Measurements from ENCODE around the gene IRGM. TPM values are rescaled to one million over a fixed set of nuclear protein-coding genes. Genes with fewer than 3 reads are reported as not detected.

Gene IRGM
- total RNA-seq, 1 experiment from 2014 or later: not detected

DNA sequence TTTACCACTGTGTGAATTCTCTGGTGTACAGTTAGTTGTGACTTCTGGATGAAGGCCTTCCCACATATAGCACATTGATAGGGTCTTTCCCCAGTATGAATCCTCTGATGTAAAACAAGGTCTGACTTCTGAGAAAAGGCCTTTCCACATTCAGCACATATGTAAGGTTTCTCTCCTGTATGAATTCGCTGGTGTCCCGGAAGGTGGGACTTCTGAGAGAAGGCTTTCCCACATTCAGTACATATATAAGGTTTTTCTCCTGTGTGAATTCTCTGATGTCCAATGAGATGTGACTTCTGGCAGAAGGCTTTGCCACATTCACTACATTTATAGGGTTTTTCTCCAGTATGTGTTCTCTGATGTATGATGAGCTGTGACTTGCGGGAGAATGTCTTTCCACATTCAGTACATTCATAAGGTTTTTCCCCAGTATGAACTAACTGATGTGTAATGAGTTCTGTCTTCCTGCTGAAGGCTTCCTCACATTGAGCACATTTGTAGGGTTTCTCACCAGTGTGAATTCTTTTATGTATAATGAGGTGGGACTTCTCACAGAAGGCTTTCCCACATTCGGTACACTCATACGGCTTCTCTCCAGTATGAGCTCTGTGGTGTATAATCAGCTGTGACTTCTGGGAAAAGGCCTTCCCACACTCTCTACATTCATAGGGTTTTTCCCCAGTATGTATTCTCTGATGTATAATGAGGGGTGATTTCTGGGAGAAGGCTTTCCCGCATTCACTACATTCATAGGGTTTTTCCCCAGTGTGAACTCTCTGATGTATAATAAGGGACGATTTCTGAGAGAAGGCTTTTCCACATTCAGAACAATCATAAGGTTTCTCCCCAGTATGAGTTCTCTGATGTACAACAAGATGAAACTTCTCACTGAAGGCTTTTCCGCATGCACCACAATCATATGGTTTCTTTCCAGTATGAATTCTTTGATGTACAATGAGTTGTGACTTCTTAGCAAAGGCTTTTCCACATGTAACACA is 49.4 kb downstream of the IRGM start:
- DNase-seq (ENCODE audit: low spot score): no peak

Other genes starting within 250 kb of the IRGM start
- gene SYNPO, start 205.9 kb upstream of the IRGM start, total RNA-seq (2014; rRNA removed; shearing (Covaris generic)): 4.3 and 7.1 TPM in 2 replicates
- not detected in 2 replicates for gene MYOZ3, start 185.3 kb upstream of the IRGM start, total RNA-seq (2014; rRNA removed; shearing (Covaris generic))
- 28.0 and 35.8 TPM in 2 replicates for gene RBM22, start 145.5 kb upstream of the IRGM start, total RNA-seq (2014; rRNA removed; shearing (Covaris generic))
- gene DCTN4, start 87.5 kb upstream of the IRGM start, total RNA-seq (2014; rRNA removed; shearing (Covaris generic)): 39.6 and 47.8 TPM in 2 replicates
- gene SMIM3, start 67.8 kb upstream of the IRGM start, total RNA-seq (2014; rRNA removed; shearing (Covaris generic)): 47.6 and 53.9 TPM in 2 replicates
- gene ZNF300, start 58.5 kb downstream of the IRGM start, total RNA-seq (2014; rRNA removed; shearing (Covaris generic)): 4.3 and 5.7 TPM in 2 replicates
- gene GPX3, start 174.1 kb downstream of the IRGM start, total RNA-seq (2014; rRNA removed; shearing (Covaris generic)): 338 and 380 TPM in 2 replicates
- gene TNIP1, start 234.5 kb downstream of the IRGM start, total RNA-seq (2014; rRNA removed; shearing (Covaris generic)): 38.7 and 41.9 TPM in 2 replicates

Measured in H4 (cell line).